Esophagus (tissue), 2 donors: Measurements from ENCODE around the gene SURF2. TPM values are rescaled to one million over a fixed set of nuclear protein-coding genes. Genes with fewer than 3 reads are reported as not detected.
"Not testable (repeated sequence)": the region's sequence is repeated elsewhere in the genome, so short reads cannot be mapped to it uniquely, and the experiment has no call there.

Source experiments
- H3K27ac ChIP-seq, 2 donors: one replicate each; pipeline ENCODE4 v1.5.1; 2013; ENCODE audit warnings: low read depth in 2 of 2, mild to moderate bottlenecking in 2 of 2, inconsistent platforms in 1 of 2, low read length in 1 of 2, moderate library complexity in 1 of 2
- H3K27me3 ChIP-seq, 2 donors: one replicate each; pipeline ENCODE4 v1.6.1; 2013; ENCODE audit warnings: low read length in 2 of 2, control low read depth in 1 of 2, mild to moderate bottlenecking in 1 of 2; ENCODE audit not compliant: insufficient read depth in 2 of 2, control insufficient read depth in 1 of 2
- H3K36me3 ChIP-seq, 2 donors: one replicate each; pipeline ENCODE4 v1.6.1; 2013; ENCODE audit warnings: low read length in 1 of 2; ENCODE audit not compliant: control insufficient read depth in 2 of 2, insufficient read depth in 2 of 2
- H3K4me1 ChIP-seq, 2 donors: one replicate each; pipeline ENCODE4 v1.6.1; 2013; ENCODE audit warnings: low read length in 1 of 2; ENCODE audit not compliant: control insufficient read depth in 2 of 2, insufficient read depth in 2 of 2
- H3K4me3 ChIP-seq, 2 donors: one replicate each; pipeline ENCODE4 v1.5.1; 2013; ENCODE audit warnings: low read length in 2 of 2, mild to moderate bottlenecking in 2 of 2, low read depth in 1 of 2, moderate library complexity in 1 of 2
- H3K9me3 ChIP-seq, 2 donors: one replicate each; pipeline ENCODE4 v1.6.1; 2013; ENCODE audit warnings: mild to moderate bottlenecking in 2 of 2, low read depth in 1 of 2, low read length in 1 of 2, moderate library complexity in 1 of 2; ENCODE audit not compliant: control insufficient read depth in 2 of 2, insufficient read depth in 1 of 2
- WGBS, 2 donors: extraction: QIAGEN DNeasy Blood & Tissue Kit; methylation state at CpG; one replicate each; pipeline ENCODE4 v1.1.7; 2013; 5-methylcytosine and 5-hydroxymethylcytosine counted together
- polyA plus RNA-seq, 2 donors: library from polyadenylated mRNA; stranded (reverse); fragments of 200-250 nt; gene quantifications; one replicate each; pipeline ENCODE4 v1.2.3, GENCODE V29; 2013
- donor health status: healthy with polysubstance abuse.
- donor health status: Bipolar disorder and iron deficiency.

SURF2 gene
- polyA plus RNA-seq, 2 donors = 32.9 to 36.4 TPM

GRCh38 chr9:133323991-133324703 lies 32.2 kb upstream of the SURF2 start:
- 84 to 91% methylated on average over 13 of the region's 13 CpGs for WGBS, 2 donors
- Histone ChIP-seq H3K27me3 (no peaks in the 10 kb centered on the region), H3K4me3 (no peak overlapping the region), H3K27ac (no peak overlapping the region), H3K4me1 (peaks cover 0 to 3% of the 10 kb centered on the region in 2 donors), H3K9me3 (no peaks in the 10 kb centered on the region), H3K36me3 (no peaks in the 10 kb centered on the region)

DNA sequence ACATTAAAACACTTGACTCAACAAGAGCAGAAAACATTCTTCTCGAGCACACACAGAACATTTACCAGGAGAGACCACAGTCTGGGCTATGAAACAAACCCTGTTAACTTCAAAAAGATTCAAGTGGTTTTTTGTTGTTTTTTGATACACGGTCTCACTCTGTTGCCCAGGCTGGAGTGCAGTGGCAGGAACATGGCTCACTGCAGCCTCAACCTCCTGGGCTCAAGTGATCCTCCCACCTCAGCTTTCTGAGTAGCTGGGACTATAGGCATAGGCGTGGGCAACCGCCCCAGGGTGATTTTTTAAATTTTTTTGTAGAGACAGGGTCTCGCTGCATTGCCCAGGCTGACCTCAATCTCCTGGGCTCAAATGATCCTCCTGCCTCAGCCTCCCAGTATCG lies 29.3 kb upstream of the SURF2 start:
- not testable (repeated sequence) for H3K9me3 ChIP-seq, H3K27ac ChIP-seq, H3K4me3 ChIP-seq, H3K27me3 ChIP-seq, H3K4me1 ChIP-seq
- peaks cover 5 to 10% of the 10 kb centered on the region in 2 donors for H3K36me3 ChIP-seq
- WGBS, 2 donors = 88 to 89% methylated on average over 6 of the region's 6 CpGs

DNA sequence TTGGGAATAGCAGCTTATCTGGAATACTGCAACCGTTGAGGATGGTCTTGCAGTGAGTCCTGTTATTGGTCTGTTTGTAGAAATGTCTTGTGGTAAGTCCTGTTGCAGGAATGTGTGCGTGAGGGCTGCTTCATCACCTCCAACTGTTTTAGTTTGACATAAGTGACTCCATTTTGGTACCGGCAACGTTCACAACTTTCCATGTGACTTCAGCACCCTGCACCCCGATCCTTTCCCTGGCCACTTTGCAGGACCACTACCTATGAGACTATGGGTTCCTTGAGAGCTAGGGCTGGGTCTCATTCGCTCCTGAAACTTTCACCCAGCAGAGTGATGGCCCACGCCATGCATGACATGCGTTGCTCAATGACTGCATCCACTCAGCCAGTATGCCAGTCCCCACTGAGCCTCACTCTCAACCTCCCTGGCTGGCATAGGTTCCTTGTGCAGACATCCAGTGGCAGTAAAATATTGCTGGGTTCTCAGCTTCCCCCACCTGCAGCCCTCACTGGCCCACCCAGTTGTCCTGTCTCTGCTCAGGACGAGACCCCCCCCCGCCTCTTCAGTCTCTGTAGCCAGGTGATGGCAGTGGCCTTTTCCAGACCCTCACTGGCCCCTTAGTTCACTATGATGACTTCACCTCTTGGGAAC lies 28.4 kb upstream of the SURF2 start:
- H3K27me3 ChIP-seq = no peaks in the 10 kb centered on the region
- H3K36me3 ChIP-seq = peaks cover 14 to 18% of the 10 kb centered on the region in 2 donors
- H3K9me3 ChIP-seq = no peaks in the 10 kb centered on the region
- no peak overlapping the region for H3K4me3 ChIP-seq
- 91% methylated on average over 10 of the region's 10 CpGs for WGBS, 2 donors
- H3K4me1 ChIP-seq = no peaks in the 10 kb centered on the region
- H3K27ac ChIP-seq = no peak overlapping the region

DNA sequence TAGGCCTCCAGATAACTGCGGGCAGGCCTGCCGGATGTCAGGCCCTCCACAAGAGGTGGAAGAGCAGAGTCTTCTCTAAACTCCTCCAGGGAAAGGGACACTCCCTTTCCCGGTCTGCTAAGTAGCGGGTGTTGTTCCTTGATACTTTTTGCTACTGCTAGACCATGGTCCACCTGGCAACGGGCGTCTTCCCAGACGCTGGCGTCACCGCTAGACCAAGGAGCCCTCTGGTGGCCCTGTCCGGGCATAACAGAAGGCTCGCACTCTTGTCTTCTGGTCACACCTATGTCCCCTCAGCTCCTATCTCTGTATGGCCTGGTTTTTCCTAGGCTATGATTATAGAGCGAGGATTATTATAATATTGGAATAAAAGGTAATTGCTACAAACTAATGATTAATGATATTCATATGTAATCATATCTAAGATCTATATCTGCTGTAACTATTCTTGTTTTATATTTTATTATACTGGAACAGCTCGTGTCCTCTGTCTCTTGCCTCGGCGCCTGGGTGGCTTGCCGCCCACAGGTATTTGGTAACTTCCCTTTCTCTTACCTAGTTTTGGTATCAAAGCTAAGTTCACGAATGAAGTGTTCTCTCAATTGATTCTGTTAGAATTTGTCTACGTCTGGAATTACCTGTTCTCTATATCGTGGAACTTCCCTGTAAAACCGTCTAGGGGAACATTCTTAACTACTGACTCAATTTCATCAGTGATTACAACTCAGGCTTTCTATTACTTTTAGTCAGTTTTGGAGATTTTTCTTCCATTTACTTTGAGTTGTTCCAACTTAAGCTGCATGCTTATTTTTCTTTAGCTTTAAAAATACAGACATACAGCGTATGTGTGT lies 26.8 kb upstream of the SURF2 start:
- H3K27me3 ChIP-seq, H3K9me3 ChIP-seq, H3K4me3 ChIP-seq, H3K27ac ChIP-seq, H3K4me1 ChIP-seq: not testable (repeated sequence)
- 55 to 57% methylated on average over 21 of the region's 21 CpGs for WGBS, 2 donors
- H3K36me3 ChIP-seq = peaks cover 26 to 32% of the 10 kb centered on the region in 2 donors

DNA sequence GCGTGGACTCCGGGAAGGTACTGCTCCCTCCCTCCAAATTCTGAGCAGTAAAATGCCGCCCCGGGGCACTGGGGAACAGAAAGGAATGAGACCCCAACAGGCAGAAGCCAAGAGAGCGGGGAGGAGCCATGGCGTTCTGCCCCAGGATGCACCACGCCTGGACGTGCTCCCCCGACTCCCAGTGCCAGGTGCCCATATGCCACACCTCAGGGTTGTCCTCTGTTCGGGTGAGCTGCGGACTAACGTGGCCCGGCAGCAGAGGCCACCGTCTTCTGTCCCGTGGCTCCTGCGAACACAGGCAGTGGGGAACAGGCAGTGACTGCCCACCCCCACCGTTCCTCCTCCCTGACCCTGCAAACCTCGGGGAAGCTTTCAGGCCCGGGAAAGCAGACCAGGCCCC lies 25.1 kb upstream of the SURF2 start:
- Histone ChIP-seq H3K27me3 (no peaks in the 10 kb centered on the region), H3K4me1 (peaks cover 3 to 7% of the 10 kb centered on the region in 2 donors), H3K4me3 (no peak overlapping the region), H3K27ac (no peak overlapping the region), H3K9me3 (no peaks in the 10 kb centered on the region), H3K36me3 (peaks cover 26 to 32% of the 10 kb centered on the region in 2 donors)
- 80 to 82% methylated on average over 19 of the region's 19 CpGs for WGBS, 2 donors

DNA sequence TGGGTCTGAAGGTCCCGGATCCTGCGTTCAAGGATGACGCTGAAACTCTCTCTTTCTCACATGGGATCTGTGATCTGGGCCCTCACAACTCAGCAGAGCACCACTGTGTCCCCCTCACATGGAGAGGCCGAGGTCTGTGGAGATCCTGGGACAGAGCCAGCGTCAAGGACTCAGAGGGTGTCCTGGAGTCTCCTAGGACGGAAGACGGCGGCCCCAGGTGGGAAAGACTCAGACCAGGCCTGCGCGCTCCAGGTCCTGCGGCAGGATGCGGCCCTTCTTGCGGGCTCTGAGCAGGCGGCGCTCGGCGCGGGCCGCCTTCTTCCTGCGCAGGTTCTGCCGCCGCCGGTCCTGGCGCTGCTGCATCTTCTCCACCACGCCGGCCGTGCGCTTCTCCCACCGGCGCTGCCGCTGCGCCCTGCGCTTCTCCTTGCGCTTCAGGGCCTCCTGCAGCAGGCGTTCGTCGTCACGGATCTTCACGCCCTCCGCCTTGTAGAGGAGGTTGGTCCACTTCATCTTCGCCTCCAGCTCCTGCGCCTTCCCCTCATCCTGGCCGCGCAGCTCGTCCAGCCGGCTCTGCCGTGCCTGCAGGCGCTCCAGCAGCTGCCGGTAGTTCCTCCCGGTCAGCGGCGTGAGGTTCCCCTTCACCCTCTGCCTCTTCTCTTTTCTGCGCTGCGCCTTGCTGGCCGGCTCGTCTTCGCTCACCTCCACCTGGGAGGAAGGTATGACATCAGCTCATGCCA lies 24.5 kb upstream of the SURF2 start:
- H3K4me1 ChIP-seq = peaks cover 3 to 11% of the 10 kb centered on the region in 2 donors
- 95% methylated on average over 55 to 57 of the region's 57 CpGs for WGBS, 2 donors

DNA sequence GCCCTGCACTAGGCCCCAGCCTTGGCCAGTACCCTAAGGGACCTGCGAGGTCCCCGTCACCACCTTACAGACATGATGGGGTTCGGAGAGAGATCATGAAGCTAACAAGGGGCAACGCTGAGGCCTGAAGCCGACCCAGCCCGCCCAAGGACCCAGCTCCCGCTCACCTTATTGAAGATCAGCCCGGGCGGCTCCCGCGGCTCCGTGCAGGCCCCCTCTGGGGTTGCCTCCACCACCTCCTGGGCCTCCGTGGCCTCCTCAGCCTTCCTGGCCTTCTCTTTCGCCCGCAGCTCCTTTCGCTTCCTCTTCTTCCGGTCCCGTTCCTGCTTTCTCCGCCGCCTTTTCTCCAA lies 24.0 kb upstream of the SURF2 start:
- H3K4me1 ChIP-seq = peaks cover 3 to 11% of the 10 kb centered on the region in 2 donors
- no peak overlapping the region for H3K27ac ChIP-seq
- WGBS, 2 donors = 90 to 95% methylated on average over 20 of the region's 20 CpGs
- peaks cover 26 to 32% of the 10 kb centered on the region in 2 donors for H3K36me3 ChIP-seq
- no peaks in the 10 kb centered on the region for H3K27me3 ChIP-seq
- H3K4me3 ChIP-seq = no peak overlapping the region
- no peaks in the 10 kb centered on the region for H3K9me3 ChIP-seq

More for the DNA sequence above, 24.5 kb upstream of the SURF2 start:
- H3K36me3 ChIP-seq = peaks cover 26 to 32% of the 10 kb centered on the region in 2 donors
- no peak overlapping the region for H3K27ac ChIP-seq
- H3K4me3 ChIP-seq = no peak overlapping the region
- no peaks in the 10 kb centered on the region for H3K27me3 ChIP-seq
- H3K9me3 ChIP-seq = no peaks in the 10 kb centered on the region

- Histone ChIP-seq H3K27ac (no peak overlapping the region), H3K36me3 (peaks cover 26 to 32% of the 10 kb centered on the region in 2 donors), H3K4me1 (peaks cover 3 to 11% of the 10 kb centered on the region in 2 donors), H3K27me3 (no peaks in the 10 kb centered on the region), H3K9me3 (no peaks in the 10 kb centered on the region), H3K4me3 (no peak overlapping the region)
- WGBS, 2 donors = 92 to 94% methylated on average over 11 of the region's 11 CpGs
Observed at GRCh38 chr9:133333011-133333410, 23.3 kb upstream of the SURF2 start.

GRCh38 chr9:133333566-133333965 lies 22.8 kb upstream of the SURF2 start:
- no peaks in the 10 kb centered on the region for H3K9me3 ChIP-seq
- H3K27me3 ChIP-seq = no peaks in the 10 kb centered on the region
- H3K27ac ChIP-seq = no peak overlapping the region
- H3K4me3 ChIP-seq = no peak overlapping the region
- H3K36me3 ChIP-seq = peaks cover 26 to 32% of the 10 kb centered on the region in 2 donors
- 86 to 87% methylated on average over 10 of the region's 10 CpGs for WGBS, 2 donors
- peaks cover 3 to 11% of the 10 kb centered on the region in 2 donors for H3K4me1 ChIP-seq
